NCI-H2227 (cell line): ENCODE results near the gene RFFL.
"Not testable (repeated sequence)": the region's sequence is repeated elsewhere in the genome, so short reads cannot be mapped to it uniquely, and the experiment has no call there.

Experiments
- DNase-seq: peaks from one replicate; lab custom pipeline; 2025; ENCODE audit not compliant: unreplicated experiment; lab: John Stamatoyannopoulos, UW

Gene RFFL

GRCh38 chr17:35051183-35051578 is 12.3 kb downstream of the RFFL start:
- DNase-seq: no peak

GRCh38 chr17:35050170-35050569 is 13.3 kb downstream of the RFFL start:
- no peak for DNase-seq

- no peak for DNase-seq
These were observed 14.7 kb downstream of the RFFL start for GRCh38 chr17:35048685-35049379.

GRCh38 chr17:35046740-35047283 is 16.7 kb downstream of the RFFL start:
- DNase-seq: no peak

- DNase-seq: no peak
These were observed 17.3 kb downstream of the RFFL start for GRCh38 chr17:35046245-35046644.

GRCh38 chr17:35045458-35045979 is 18.0 kb downstream of the RFFL start:
- not testable (repeated sequence) for DNase-seq

GRCh38 chr17:35044181-35044580 is 19.3 kb downstream of the RFFL start:
- DNase-seq: no peak

GRCh38 chr17:35041390-35041789 is 22.1 kb downstream of the RFFL start:
- DNase-seq: no peak

GRCh38 chr17:35038453-35038852 is 25.1 kb downstream of the RFFL start:
- no peak for DNase-seq

- no peak for DNase-seq
These were observed 32.7 kb downstream of the RFFL start for GRCh38 chr17:35030780-35031179.

- no peak for DNase-seq
These were observed 34.8 kb downstream of the RFFL start for GRCh38 chr17:35028531-35029262.

GRCh38 chr17:35028097-35028496 is 35.4 kb downstream of the RFFL start:
- DNase-seq: not testable (repeated sequence)

- no peak for DNase-seq
These were observed 38.0 kb downstream of the RFFL start for GRCh38 chr17:35025541-35025940.

GRCh38 chr17:35023538-35023937 is 40.0 kb downstream of the RFFL start:
- no peak for DNase-seq

GRCh38 chr17:35022536-35023063 is 40.9 kb downstream of the RFFL start:
- DNase-seq: no peak

- no peak for DNase-seq
These were observed 41.8 kb downstream of the RFFL start for GRCh38 chr17:35021520-35022380.

GRCh38 chr17:35019386-35020179 is 43.9 kb downstream of the RFFL start:
- no peak for DNase-seq

- DNase-seq: no peak
These were observed 44.7 kb downstream of the RFFL start for GRCh38 chr17:35018814-35019213.

GRCh38 chr17:35017021-35017420 is 46.5 kb downstream of the RFFL start:
- DNase-seq: no peak

GRCh38 chr17:35016369-35016768 is 47.1 kb downstream of the RFFL start:
- DNase-seq: no peak
